ENCODE results near the gene VRK3. TPM values are rescaled to one million over a fixed set of nuclear protein-coding genes. Genes with fewer than 3 reads are reported as not detected.

VRK3 gene
- total and polyA plus RNA-seq, 2 of the 4 experiments (the other 2 are of a cell fraction), result 28.7 to 35.8 TPM

- Histone ChIP-seq H3K9me1 (ENCODE audit: insufficient read depth, low read length) (peaks cover 15% of the 10 kb centered on the region), H2AFZ (replicated peaks; ENCODE audit: low read length, poor library complexity) (no peak overlapping the region), H3K27me3 (ENCODE audit: control insufficient read depth, insufficient read depth, low read length) (no peaks in the 10 kb centered on the region), H3K27ac (ENCODE audit: insufficient read depth, low read length) (no peak overlapping the region), H4K8ac (ENCODE audit: low read depth in 2 of 2, low read length in 2 of 2) (no peak overlapping the region), H2AK9ac (replicated peaks; ENCODE audit: low read depth, low read length, poor library complexity) (peak overlapping the region; percentile 12), H4K91ac (ENCODE audit: insufficient read depth, low read depth, low read length) (no peak overlapping the region), H2AK5ac (ENCODE audit: low read depth, low read length) (no peak overlapping the region), H3K4me1 (ENCODE audit: control insufficient read depth, insufficient read depth, low read length) (no peaks in the 10 kb centered on the region), H3K4me2 (ENCODE audit: low read depth, low read length) (no peak overlapping the region), H4K20me1 (ENCODE audit: insufficient read depth, low read length) (peaks cover 26% of the 10 kb centered on the region), H3K79me1 (ENCODE audit: low read depth in 1 of 2, low read length in 2 of 2) (peaks cover 0 to 9% of the 10 kb centered on the region in 2 experiments; a peak in 1 of 4 replicates), H3K14ac (replicated peaks; ENCODE audit: low read depth, low read length) (no peak overlapping the region), H2BK120ac (ENCODE audit: low read depth, low read length) (no peak overlapping the region), H3K9ac (ENCODE audit: low read depth, low read length) (no peak overlapping the region), H2BK20ac (ENCODE audit: low read depth, low read length) (no peak overlapping the region), H3K18ac (ENCODE audit: low read depth, low read length) (no peak overlapping the region), H2BK15ac (ENCODE audit: low read depth, low read length) (no peak overlapping the region), H3K4ac (ENCODE audit: low read depth, low read length) (no peak overlapping the region), H3K4me3 (ENCODE audit: insufficient read depth, low read depth, low read length) (no peak overlapping the region), H3K56ac (ENCODE audit: extremely low read depth, insufficient read depth, low read length) (no peak overlapping the region), H3K9me3 (ENCODE audit: control insufficient read depth, insufficient read depth, low read length) (no peaks in the 10 kb centered on the region), H4K5ac (ENCODE audit: low read depth, low read length) (no peak overlapping the region), H2BK5ac (ENCODE audit: low read depth, low read length, poor library complexity, severe bottlenecking) (no peak overlapping the region), H3K23ac (ENCODE audit: low read depth, low read length) (no peak overlapping the region), H3K36me3 (ENCODE audit: control insufficient read depth, insufficient read depth, low read length) (peaks cover 36% of the 10 kb centered on the region)
- dilution Hi-C loops (cut with HindIII; ENCODE audit: low sequenced_read_pairs, unreplicated experiment) (no loop called here), in situ Hi-C loops (cut with MboI; ENCODE audit: low sequenced_read_pairs) (loop anchor here (10.0 kb wide), 1 partner anchor 53 kb away; no protein-coding TSS in a partner anchor), intact Hi-C loops (cut with micrococcal nuclease) (no loop called here)
- ATAC-seq (ENCODE audit: low read depth) (no peak), DNase-seq (no peak)
- ChIA-PET CTCF (no interaction called here), POLR2A (ENCODE audit: unreplicated experiment) (no interaction called here)
- BruUV-seq (replicated peaks), result no TSS peak
- TF ChIP-seq MAFK (IDR thresholded peaks at IDR 0.05; ENCODE audit: low read depth, low read length), result no peak
- TF ChIP-seq MXI1 (IDR thresholded peaks at IDR 0.05; ENCODE audit: borderline replicate concordance, low read depth, low read length), result no peak
- no peak for TF ChIP-seq NFE2L2 (IDR thresholded peaks at IDR 0.05; ENCODE audit: low read depth, low read length)
- no peak for TF ChIP-seq POLR2A (IDR thresholded peaks at IDR 0.05; ENCODE audit: low read depth, low read length)
- TF ChIP-seq CEBPB (IDR thresholded peaks at IDR 0.05; ENCODE audit: low read depth, low read length), result no peak
- no peak for TF ChIP-seq RFX5 (IDR thresholded peaks at IDR 0.05; ENCODE audit: low read depth, low read length)
- TF ChIP-seq FOS (IDR thresholded peaks at IDR 0.05; ENCODE audit: low read depth, low read length), result no peak
- no peak for TF ChIP-seq ELK1 (IDR thresholded peaks at IDR 0.05; ENCODE audit: borderline replicate concordance, low read depth, low read length)
- no peak for TF ChIP-seq MAZ (IDR thresholded peaks at IDR 0.05; ENCODE audit: borderline replicate concordance, low read depth, low read length)
- no peak for TF ChIP-seq RAD21 (IDR thresholded peaks at IDR 0.05; ENCODE audit: low read length)
- no peak for TF ChIP-seq RCOR1 (IDR thresholded peaks at IDR 0.05; ENCODE audit: insufficient replicate concordance, low read length)
- no peak for TF ChIP-seq CHD1 (IDR thresholded peaks at IDR 0.05; ENCODE audit: low read depth, low read length)
- no peak for TF ChIP-seq SMC3 (IDR thresholded peaks at IDR 0.05; ENCODE audit: low read depth, low read length)
- no peak for TF ChIP-seq BHLHE40 (IDR thresholded peaks at IDR 0.05; ENCODE audit: low read depth, low read length)
- TF ChIP-seq CTCF (conservative IDR thresholded peaks at IDR 0.05; ENCODE audit: low read depth, low read length), result no peak
- no peak for TF ChIP-seq USF2 (IDR thresholded peaks at IDR 0.05; ENCODE audit: low read depth, low read length)
- no CpG with 5 or more reads among the region's 5 CpGs for WGBS, 2 experiments (ENCODE audit: extremely low coverage in 2 of 2, insufficient read length in 1 of 2)
Observed at GRCh38 chr19:49988007-49988406, 37.2 kb downstream of the VRK3 start.

Measured in IMR-90 (cell line).